Measurements from ENCODE around the gene ATRNL1.

ATRNL1 gene

GRCh38 chr10:115939101-115939854, 846.1 kb downstream of the ATRNL1 start:
- DNase-seq (ENCODE audit: extremely low read depth, insufficient read length), result no peak
- TF ChIP-seq CTCF (IDR thresholded peaks at IDR 0.05; ENCODE audit: insufficient read depth, low read length, poor library complexity, severe bottlenecking), result no peak
- Histone ChIP-seq H3K27me3 (replicated peaks; ENCODE audit: control insufficient read depth, insufficient read depth, low read length) (no peaks in the 10 kb centered on the region), H3K36me3 (ENCODE audit: control insufficient read depth, insufficient read depth, low read length) (no peaks in the 10 kb centered on the region), H3K4me3 (replicated peaks; ENCODE audit: low read depth, low read length) (no peak overlapping the region)

GRCh38 chr10:115941361-115941771, 848.2 kb downstream of the ATRNL1 start:
- TF ChIP-seq CTCF (IDR thresholded peaks at IDR 0.05; ENCODE audit: insufficient read depth, low read length, poor library complexity, severe bottlenecking), result no peak
- no peak for DNase-seq (ENCODE audit: extremely low read depth, insufficient read length)
- no peak overlapping the region for H3K4me3 ChIP-seq (replicated peaks; ENCODE audit: low read depth, low read length)
- no peaks in the 10 kb centered on the region for H3K36me3 ChIP-seq (ENCODE audit: control insufficient read depth, insufficient read depth, low read length)
- no peaks in the 10 kb centered on the region for H3K27me3 ChIP-seq (replicated peaks; ENCODE audit: control insufficient read depth, insufficient read depth, low read length)

- no peak for DNase-seq (ENCODE audit: extremely low read depth, insufficient read length)
- no peaks in the 10 kb centered on the region for H3K36me3 ChIP-seq (ENCODE audit: control insufficient read depth, insufficient read depth, low read length)
- no peak for TF ChIP-seq CTCF (IDR thresholded peaks at IDR 0.05; ENCODE audit: insufficient read depth, low read length, poor library complexity, severe bottlenecking)
- H3K4me3 ChIP-seq (replicated peaks; ENCODE audit: low read depth, low read length), result no peak overlapping the region
- H3K27me3 ChIP-seq (replicated peaks; ENCODE audit: control insufficient read depth, insufficient read depth, low read length), result no peaks in the 10 kb centered on the region
Measured at GRCh38 chr10:115942101-115942500, 848.9 kb downstream of the ATRNL1 start.

- no peaks in the 10 kb centered on the region for H3K36me3 ChIP-seq (ENCODE audit: control insufficient read depth, insufficient read depth, low read length)
- no peak for DNase-seq (ENCODE audit: extremely low read depth, insufficient read length)
- TF ChIP-seq CTCF (IDR thresholded peaks at IDR 0.05; ENCODE audit: insufficient read depth, low read length, poor library complexity, severe bottlenecking), result no peak
- no peak overlapping the region for H3K4me3 ChIP-seq (replicated peaks; ENCODE audit: low read depth, low read length)
- H3K27me3 ChIP-seq (replicated peaks; ENCODE audit: control insufficient read depth, insufficient read depth, low read length), result no peaks in the 10 kb centered on the region
Measured at GRCh38 chr10:115944538-115944937, 851.4 kb downstream of the ATRNL1 start.

- no peak for DNase-seq (ENCODE audit: extremely low read depth, insufficient read length)
- H3K36me3 ChIP-seq (ENCODE audit: control insufficient read depth, insufficient read depth, low read length), result no peaks in the 10 kb centered on the region
- no peaks in the 10 kb centered on the region for H3K27me3 ChIP-seq (replicated peaks; ENCODE audit: control insufficient read depth, insufficient read depth, low read length)
- H3K4me3 ChIP-seq (replicated peaks; ENCODE audit: low read depth, low read length), result no peak overlapping the region
- TF ChIP-seq CTCF (IDR thresholded peaks at IDR 0.05; ENCODE audit: insufficient read depth, low read length, poor library complexity, severe bottlenecking), result no peak
Measured at GRCh38 chr10:115945701-115946445, 852.7 kb downstream of the ATRNL1 start.
